Choroid plexus epithelial cell (primary cell): Measurements from ENCODE around the gene BPIFB6.

Experiments used
- DNase-seq: peaks from one replicate; pipeline ENCODE4 v3.0.0-alpha.2; 2010; ENCODE audit warnings: low read depth
- H3K4me3 ChIP-seq: 2 replicates; pipeline ENCODE4 v1.5.1; 2011; ENCODE audit warnings: low read depth, mild to moderate bottlenecking, control low read depth, low read length, moderate library complexity
- TF ChIP-seq, protein P1 (sequence below): conservative IDR thresholded peaks from 2 replicates; pipeline ENCODE4 v1.5.1; 2011; ENCODE audit warnings: low read depth, mild to moderate bottlenecking, control low read depth, inconsistent platforms, low read length, moderate library complexity

Gene BPIFB6

DNA sequence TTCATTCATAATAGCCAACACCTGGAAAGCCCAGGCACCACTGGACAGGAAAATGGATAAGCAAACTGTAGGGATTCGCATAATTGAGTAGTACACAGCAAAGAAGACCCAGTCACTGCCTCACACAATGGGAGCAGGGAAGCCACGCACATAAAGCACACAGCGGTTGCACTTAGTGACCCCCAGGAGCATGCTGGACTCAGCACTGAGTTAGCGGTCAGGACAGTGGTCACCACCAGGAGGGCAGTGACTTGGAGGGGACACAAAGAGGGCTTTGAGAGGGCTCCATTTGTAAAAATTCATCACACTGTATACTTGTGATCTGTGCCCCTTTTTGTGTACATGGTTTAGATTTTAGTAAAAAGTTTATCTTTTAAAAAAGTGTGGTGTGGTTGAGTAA lies 19.9 kb downstream of the BPIFB6 start:
- no peak overlapping the region for H3K4me3 ChIP-seq
- DNase-seq = no peak
- TF ChIP-seq, protein P1, sequence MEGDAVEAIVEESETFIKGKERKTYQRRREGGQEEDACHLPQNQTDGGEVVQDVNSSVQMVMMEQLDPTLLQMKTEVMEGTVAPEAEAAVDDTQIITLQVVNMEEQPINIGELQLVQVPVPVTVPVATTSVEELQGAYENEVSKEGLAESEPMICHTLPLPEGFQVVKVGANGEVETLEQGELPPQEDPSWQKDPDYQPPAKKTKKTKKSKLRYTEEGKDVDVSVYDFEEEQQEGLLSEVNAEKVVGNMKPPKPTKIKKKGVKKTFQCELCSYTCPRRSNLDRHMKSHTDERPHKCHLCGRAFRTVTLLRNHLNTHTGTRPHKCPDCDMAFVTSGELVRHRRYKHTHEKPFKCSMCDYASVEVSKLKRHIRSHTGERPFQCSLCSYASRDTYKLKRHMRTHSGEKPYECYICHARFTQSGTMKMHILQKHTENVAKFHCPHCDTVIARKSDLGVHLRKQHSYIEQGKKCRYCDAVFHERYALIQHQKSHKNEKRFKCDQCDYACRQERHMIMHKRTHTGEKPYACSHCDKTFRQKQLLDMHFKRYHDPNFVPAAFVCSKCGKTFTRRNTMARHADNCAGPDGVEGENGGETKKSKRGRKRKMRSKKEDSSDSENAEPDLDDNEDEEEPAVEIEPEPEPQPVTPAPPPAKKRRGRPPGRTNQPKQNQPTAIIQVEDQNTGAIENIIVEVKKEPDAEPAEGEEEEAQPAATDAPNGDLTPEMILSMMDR = no peak

DNA sequence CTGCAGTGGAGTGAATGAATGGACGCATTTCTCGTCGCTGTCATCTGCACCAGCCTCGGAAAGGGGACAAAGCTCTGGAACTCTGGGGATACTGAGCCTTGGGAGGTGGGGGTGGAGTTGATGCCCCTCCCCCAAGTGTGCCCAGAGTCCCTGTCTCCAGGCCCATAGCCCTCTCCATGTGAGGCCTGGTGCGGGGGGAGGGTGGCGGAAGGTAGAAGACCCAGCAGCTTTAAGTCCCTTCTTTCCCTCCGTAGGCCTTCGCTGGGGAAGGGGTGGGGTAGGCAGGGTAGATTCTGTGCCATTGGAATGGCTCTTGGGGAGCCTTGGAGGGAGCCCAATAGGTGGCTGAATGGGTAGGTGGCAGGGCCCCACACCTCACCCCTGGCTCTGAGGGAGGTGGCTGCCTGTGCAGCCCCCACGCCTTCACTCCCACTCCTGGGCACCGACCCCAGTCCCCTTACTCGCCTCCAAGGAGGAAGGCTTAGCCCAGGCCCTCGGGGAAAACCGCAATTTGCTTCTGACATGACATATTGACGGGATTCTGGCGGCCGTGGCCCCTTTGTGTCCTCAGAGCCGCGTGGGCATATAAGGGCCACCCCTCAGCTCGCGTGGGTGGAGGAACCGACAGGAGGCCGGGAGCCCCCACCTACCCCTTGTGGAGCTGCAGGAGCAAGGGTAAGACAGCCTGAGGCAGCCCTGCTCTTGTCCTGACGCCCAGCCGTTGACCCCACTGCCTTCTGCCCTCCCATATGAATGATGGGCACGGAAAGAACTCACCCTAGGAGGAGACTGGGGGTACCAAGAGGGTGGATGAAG lies 22.1 kb downstream of the BPIFB6 start, which contains the start of gene BPIFB3:
Gene BPIFB3 (plus strand): TSS at position 613 of the 816 bp plus-strand sequence. CDS start 1,533 bp downstream, outside the sequence.
- TF ChIP-seq, protein P1 = no peak
- DNase-seq = no peak
- H3K4me3 ChIP-seq = no peak within 1 kb of the TSS

DNA sequence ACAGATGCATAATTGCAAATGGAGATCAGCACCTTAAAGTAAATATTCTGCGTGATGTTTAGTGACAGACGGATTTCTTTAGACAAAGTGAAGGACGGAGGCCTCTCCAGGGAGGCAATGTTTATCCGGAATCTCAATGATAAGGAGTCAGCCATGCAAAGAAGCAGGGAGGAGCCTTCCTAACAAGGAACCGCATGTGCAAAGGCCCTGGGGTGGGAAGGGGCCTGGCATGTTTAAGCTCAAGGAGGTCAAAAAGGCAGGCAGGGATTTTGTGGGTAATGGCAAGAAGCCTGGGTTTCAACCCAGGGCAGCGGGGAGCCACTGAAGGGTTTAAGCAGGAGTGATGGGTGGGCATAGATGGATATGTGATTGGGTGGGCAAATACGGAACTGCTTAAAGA lies 22.9 kb downstream of the BPIFB6 start:
- TF ChIP-seq, protein P1 = no peak

DNA sequence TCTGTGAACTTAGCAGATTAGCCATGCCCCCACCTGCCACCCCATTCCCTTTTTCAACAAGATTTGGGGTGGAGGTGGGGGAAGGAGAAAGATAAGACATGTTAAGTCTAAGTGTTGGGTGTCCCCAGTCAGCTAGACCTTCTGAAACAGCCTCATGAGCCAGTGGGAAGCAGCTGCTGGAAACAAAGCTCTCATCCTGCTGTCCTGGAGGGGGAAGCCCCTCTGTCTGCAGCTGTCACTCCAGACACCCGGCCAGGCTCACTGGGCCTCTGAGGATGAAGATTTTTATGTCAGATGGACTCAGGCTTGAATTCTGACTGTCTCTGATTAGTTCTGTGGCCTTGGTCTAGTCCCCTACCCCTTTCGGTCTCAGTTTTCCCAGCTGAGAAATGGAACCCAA lies 23.3 kb downstream of the BPIFB6 start:
- no peak for DNase-seq
- no peak overlapping the region for H3K4me3 ChIP-seq
- TF ChIP-seq, protein P1 = no peak

More for the DNA sequence above, 22.9 kb downstream of the BPIFB6 start:
- DNase-seq = no peak
- no peak overlapping the region for H3K4me3 ChIP-seq

DNA sequence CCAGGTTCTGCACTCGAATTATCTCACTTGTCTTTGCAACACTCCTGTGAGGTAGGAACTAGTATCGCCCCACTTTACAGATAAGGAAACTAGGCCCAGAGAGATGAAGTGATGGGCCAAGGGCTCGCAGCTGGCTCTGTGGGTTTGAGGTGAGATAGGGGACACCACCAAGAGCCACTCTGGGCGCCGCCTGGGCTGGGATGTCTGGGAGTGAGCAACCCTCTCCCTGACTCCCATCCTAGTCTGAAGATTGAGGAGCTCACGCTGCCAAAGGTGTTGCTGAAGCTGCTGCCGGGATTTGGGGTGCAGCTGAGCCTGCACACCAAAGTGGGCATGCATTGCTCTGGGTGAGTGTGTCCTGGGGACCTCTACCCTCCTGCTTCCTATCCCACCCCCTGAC lies 27.7 kb downstream of the BPIFB6 start:
- no peak for DNase-seq
- TF ChIP-seq, protein P1 = no peak
- no peak overlapping the region for H3K4me3 ChIP-seq

DNA sequence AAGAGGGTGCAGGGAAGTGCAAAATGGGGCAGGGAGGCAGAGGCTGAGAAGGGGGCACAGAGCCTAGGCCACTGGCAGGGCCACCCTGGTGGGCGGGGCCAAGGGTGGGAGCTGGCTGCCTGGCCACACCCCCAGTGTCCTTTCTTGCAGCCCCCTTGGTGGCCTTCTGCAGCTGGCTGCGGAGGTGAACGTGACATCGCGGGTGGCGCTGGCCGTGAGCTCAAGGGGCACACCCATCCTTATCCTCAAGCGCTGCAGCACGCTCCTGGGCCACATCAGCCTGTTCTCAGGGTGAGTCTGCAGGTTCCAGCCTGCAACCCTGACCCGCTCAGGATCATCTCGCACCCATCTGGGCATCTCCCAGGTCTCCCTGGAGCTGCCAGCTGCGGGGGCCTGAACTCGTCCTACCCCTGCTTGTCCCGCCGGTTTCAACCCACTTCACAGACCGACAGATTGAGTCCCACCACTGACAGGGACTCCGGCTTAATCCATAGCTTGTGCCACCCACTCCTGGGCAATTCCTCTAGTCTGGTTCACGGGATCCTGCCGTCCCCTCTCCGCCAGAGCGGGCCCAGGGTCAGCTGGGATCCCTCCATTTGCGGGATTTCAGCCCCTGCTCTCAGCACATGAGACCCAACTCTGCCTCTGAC lies 28.4 kb downstream of the BPIFB6 start:
- DNase-seq = no peak
- no peak overlapping the region for H3K4me3 ChIP-seq
- TF ChIP-seq, protein P1 = no peak
